CD4-positive, alpha-beta T cell treated with Interleukin-21 for 1 hour (primary cell): ENCODE measurements around the gene UCMA.
A peak's percentile ranks its signal among the peaks of the same experiment; 100 is the strongest.
"Not testable (repeated sequence)": the region's sequence is repeated elsewhere in the genome, so short reads cannot be mapped to it uniquely, and the experiment has no call there.

Experiments used
- DNase-seq: peaks from one replicate; pipeline ENCODE4 v3.0.0-alpha.2; 2020

UCMA gene

DNA sequence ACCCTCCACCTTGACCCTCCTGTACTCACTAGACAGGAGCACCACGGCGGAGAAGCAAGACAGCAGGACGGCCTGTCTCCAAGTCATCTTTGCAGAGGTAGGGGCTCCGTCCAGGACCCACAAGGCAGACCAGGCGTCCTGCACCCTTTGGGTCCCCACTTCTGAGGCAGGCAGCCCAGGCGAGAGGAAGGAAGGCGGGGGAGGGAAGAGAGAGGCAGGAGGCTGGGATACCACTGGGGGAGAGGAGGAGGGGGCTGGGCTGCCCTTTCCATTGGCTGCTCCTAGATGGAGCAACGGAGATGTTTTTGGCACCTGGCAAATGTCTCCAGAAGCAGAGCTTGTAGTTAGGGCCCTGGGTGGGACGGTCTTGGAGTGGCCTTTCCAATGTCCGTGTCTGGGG is at the start of gene UCMA:
UCMA (minus strand) TSS at position 203 of the 400 bp plus-strand sequence; CDS start at position 87, 116 bp downstream.
- DNase-seq, result no peak

GRCh38 chr10:13282348-13282747 is 48.2 kb upstream of the UCMA start:
- not testable (repeated sequence) for DNase-seq

DNA sequence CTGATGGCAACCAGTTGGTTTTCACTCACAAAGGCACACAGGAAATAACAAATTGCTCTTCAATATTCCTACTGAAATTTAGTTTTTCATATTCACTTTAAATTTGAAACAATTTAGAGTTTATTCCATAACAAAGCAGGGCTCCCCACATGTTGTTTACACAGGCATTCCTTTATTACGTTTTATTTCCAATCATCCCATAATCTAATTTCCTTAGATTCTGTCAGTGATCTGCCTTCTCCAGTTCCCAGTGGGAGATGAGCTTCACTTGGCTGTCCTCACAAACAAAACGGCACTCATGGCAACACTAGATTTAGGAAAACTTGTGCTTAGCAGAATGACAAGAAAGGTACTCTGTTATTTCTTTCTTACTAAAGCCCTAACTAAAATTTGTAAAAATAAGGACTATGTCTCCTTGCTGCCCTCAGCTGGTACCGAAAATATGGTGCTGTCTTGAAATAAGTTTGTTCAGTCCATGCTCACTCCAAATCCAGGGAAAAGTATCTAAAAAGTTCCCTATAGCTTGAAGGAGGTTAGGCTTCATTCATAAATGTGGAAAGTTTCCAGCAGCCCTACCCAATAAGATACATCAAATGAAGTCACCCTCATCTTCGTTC is 42.7 kb upstream of the UCMA start:
- DNase-seq, result no peak

- not testable (repeated sequence) for DNase-seq
Measured at GRCh38 chr10:13276146-13276545, 42.0 kb upstream of the UCMA start.

GRCh38 chr10:13272164-13272571 is 38.0 kb upstream of the UCMA start:
- DNase-seq, result no peak

DNA sequence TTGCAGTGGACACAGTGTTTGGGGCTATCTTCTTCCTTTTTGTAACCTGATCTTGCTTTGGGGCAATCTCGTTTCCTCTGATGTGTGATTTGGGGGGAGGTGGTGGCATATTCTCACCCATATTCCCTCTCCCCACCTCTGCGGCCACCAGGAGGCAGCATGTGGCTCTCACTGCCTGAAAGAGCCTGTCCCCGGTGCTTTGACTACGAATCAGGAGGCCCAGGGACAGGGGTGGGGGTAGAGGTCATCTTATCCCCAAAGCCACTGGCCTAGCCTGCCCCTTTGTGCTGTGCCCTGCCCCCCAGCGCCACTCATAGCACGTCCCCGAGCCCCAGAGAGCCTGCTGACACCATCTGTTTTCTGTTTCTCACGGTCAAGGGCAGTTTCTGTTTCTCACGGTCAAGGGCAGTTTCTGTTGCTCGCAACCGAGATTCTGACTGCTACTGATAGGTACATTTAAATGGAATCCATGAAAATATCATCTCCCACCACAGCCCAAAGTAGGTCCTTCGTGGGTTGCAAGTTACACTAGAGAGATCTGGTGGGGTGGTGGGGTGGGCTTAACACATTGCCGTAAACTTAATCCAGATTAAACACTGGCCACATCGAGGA is 37.5 kb upstream of the UCMA start:
- DNase-seq, result peak; percentile 60

DNA sequence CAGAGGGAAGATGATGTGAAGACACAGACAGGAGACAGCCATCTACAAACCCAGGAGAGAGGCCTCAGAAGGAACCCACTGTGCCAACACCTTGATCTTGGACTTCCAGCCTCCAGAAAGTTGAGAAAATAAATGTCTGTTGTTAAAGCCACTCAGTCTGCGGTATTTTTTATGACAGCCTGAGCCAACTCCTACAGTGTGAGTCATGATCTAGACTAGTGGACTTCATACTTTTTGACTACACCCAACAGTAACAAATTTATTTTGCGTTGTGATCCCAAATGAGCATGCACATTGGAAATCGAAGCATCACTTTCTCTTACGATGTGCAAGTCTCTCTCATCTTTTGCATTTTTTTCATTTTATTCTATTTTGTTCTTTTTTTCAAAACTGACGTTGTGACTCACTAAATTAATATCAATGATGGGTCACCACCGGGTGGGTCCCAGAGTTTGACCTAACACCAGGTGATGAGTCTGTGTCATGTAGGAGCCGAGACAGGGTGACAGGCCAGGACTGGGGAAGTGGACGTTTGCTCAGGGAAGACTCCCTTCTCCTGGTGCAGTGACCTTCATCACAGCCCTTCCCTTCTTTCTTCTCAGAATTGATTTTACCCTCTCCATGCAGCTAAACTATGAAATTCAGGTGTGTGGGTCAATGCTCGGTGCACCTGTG is 36.8 kb upstream of the UCMA start:
- no peak for DNase-seq

DNA sequence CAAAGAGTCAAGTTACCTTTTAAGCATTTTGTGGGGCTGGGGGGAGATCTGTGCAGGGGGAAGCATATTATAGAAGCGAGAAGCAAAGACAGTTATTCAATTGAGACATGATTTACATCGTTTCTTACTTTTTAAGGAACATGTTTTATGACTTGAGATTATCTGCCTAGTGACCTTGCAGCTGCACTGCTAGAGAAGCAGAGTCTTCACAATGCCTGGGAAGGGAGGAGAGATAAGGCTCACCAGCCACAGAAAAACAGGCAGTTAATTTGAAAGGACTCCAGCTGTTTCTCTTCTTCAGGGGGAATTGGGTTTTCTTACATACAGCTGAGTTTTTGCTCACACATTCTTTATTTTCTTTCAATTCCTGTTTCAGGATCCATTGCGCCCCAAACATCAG is 34.7 kb upstream of the UCMA start:
- no peak for DNase-seq

- no peak for DNase-seq
Measured at GRCh38 chr10:13268310-13268709, 34.1 kb upstream of the UCMA start.

DNA sequence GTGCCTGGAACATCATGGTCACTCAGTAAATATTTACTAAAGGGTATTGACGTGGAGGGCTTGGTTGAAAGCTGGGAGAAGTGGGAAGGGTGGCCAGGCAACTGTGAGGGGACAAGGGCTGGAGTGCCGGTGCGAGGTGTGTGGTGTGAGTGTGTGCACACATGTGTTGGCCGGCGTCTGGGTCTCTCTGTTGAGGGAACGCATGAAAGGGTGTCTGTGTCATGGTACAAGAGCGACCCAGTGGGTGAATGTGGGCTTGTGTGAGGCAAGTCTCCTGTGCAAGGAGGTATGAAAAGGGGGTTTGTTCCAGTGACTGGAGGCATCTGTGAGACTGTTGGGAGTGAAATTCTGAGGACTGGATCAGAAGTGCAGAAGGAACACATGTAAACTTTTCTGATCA is 29.4 kb upstream of the UCMA start:
- no peak for DNase-seq

DNA sequence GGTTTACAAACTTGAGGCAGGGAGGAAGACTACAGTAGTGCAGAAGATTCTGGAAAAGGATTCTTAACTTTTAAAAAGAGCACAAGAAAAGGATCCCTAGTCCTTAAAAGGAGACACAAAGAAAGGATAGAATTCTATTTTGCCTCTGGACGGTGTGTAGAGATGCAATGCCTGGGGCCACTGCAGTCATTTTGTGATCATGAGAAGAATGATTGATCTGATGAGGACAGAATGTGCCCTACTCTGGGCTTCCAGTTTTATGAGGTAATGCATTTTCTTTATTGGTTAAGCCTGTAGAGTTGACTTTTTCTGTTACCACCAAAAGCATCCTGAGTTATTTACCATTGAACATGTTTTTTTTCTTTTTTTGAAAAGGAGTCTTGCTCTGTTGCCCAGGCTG is 28.3 kb upstream of the UCMA start:
- DNase-seq, result no peak

DNA sequence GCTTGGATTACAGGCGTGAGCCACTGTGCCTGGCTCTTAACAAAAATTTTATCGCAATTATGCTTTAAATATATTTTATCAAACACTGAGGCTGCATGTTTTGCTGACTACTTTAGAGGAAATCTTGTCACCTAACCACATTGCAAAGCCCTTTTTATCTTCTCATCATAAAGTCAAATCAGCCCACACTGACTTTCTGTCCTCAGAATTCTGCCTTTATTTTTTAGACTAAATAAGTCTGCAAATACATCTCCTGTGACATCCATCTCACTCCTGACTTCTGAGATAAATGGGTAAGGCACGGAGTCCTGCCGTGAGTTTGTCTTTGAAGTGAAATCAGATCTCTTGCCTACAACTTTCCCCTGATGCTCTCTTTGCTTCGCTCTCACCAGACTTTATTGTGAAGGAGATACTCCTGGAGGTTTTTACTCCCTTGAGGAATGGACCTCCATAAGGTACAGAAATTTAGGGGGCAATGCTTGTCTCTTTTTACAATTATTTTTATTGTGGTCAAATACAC is 23.5 kb upstream of the UCMA start:
- no peak for DNase-seq

- DNase-seq, result no peak
Measured at GRCh38 chr10:13256627-13257026, 22.5 kb upstream of the UCMA start.

GRCh38 chr10:13253726-13254125 is 19.6 kb upstream of the UCMA start:
- DNase-seq, result no peak

DNA sequence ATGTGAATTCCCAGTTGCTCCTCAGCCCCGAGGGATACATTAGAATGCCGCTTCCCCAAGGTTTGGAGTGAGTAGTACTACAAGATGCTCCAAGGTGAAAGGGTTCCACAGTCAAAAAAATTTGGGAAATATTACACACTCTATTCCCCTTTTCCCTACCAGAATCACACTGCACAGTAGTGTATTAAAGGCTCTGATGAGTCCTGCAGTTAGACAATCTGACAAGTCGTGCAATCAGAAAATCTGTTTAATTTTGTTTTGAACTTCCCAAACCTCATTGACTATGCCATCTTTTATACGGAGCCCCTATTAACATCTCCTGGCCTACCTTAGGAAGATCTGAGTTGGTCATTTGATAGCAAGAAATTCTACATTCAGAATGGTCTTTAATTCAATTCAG is 13.6 kb upstream of the UCMA start:
- no peak for DNase-seq

DNA sequence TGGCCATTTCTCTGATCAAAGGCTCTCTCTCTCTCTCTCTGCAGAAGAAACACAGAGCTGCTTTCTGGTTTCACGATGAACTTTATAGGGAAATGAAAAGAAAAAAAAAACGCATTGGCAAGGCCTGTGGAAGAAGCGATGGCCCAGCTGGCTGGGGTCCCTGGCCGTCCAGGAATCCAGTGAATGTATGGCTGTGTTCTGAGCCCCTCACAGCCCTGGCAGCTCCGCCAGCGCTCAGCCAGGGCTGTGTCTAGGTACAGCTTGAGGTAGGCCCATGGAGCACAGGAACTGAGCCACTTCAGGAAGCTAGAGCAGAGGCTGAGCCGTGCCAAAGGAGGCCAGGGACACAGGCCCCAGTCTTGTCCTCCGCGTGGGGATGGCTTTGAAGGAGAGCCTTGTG is 13.1 kb upstream of the UCMA start:
- no peak for DNase-seq

GRCh38 chr10:13242260-13242659 is 8.1 kb upstream of the UCMA start:
- not testable (repeated sequence) for DNase-seq

DNA sequence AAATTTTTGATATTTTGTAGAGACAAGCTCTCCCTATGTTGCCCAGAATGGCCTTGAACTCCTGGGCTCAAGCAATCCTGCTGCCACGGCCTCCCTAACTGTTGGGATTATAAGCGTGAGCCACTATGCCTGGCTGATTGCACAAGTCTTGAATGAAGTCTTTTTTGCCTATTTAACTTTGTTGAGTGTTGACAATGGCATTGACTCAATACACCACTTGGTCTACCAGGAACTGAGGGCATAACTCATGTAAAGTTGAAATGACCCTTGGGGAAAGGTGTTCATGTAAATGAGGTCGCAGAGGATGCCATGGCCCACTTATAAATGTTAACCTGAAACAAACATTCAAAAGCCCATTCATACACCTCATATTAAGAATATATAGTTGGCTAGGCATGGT is 7.4 kb upstream of the UCMA start:
- no peak for DNase-seq

GRCh38 chr10:13239923-13240322 is 5.7 kb upstream of the UCMA start:
- DNase-seq, result no peak

DNA sequence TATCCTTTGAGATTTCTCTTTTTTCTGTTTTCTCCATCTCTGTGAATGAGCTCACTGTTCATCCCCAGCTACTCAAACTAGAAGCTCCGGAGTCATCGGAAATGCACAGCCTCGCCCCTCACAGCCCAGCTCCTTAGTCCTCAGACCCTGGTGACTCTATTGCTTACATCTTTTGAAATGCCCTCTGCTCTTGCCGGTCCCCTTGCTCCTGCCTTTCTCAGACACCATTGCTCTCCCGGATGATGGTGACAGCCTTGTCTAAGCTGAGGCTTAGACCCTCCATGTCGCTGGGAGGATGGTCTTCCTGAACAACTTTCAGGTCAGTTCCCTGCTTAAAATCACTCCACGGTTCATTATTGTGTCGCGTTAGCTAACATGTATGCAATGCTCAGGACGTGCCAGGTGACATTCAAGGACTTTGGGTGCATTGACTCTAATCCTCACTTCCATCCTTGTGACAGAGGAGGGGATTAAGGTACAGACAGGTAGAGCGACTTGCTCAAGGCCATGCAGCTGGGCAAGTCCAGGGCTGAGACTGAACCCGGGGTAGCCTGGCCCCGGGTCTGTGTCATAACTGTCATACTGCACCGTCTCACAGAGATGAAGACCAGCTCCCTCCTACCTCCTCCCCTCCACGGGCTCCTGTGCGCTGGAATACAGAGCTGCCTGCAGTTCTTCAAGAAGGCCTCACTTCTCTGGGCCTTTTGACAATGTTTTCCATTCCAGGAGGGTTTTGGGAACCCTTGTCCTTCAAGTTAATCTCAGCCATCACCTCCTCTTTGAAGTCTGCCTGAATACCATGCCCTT is 4.3 kb upstream of the UCMA start:
- no peak for DNase-seq

DNA sequence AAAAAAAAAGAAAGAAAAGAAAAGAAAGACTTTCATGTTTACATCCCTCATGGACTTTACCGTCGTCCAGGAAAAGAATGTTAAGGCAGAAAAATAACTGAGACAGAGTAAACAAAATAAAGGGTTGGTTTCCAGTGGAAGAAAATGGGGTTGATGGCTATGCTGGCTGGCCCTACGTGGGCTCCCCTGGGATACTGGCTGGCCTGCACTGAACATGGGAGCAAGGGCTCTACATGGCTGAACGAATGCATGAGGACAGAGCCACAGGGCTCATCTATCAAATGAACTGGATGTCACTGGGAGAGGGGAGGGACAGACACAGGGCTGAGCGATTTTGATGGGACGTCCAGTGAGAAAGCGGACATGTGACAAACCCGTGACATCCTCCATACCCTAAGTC is 2.5 kb upstream of the UCMA start:
- no peak for DNase-seq

- not testable (repeated sequence) for DNase-seq
Measured at GRCh38 chr10:13234736-13235135, 562 bp upstream of the UCMA start.

- no peak for DNase-seq
Measured at GRCh38 chr10:13233358-13233757, 816 bp downstream of the UCMA start.
